ENCODE measurements around the gene GRIN3B.

GRIN3B gene

GRCh38 chr19:1042689-1043511 lies 42.7 kb downstream of the GRIN3B start:
- Mint-ChIP-seq H3K27ac (no peak overlapping the region), H3K27me3 (no peaks in the 10 kb centered on the region), H3K36me3 (ENCODE audit: low read depth) (peaks cover 20% of the 10 kb centered on the region), H3K4me1 (ENCODE audit: low read depth) (peaks cover 42% of the 10 kb centered on the region), H3K4me3 (no peak overlapping the region), H3K9me3 (no peaks in the 10 kb centered on the region)
- DNase-seq = no peak

DNA sequence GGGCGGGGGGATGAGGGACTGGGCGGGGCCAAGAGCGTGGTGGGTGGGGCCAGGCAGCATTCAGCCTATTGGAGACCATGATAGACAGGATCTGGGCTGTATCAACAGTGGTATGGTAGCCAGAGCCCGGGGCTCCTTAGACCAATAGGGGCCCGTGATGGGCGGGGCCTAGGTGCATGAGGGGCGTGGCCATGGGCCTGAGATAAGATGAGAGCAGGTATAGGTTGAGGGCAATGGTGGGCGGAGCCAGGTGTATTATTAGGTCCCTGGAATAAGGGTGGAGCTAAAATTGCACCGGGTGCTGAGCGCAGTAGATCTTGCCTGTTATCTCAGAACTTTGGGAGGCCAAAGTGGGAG lies 45.0 kb downstream of the GRIN3B start:
- no peak overlapping the region for H3K4me3 Mint-ChIP-seq
- H3K27ac Mint-ChIP-seq = no peak overlapping the region
- H3K4me1 Mint-ChIP-seq (ENCODE audit: low read depth) = peaks cover 20% of the 10 kb centered on the region
- H3K36me3 Mint-ChIP-seq (ENCODE audit: low read depth) = peaks cover 7% of the 10 kb centered on the region
- H3K27me3 Mint-ChIP-seq = no peaks in the 10 kb centered on the region
- H3K9me3 Mint-ChIP-seq = no peaks in the 10 kb centered on the region
- peak; percentile 71 for DNase-seq

GRCh38 chr19:1046117-1046626 lies 46.0 kb downstream of the GRIN3B start:
- Mint-ChIP-seq H3K27me3 (no peaks in the 10 kb centered on the region), H3K4me3 (no peak overlapping the region), H3K9me3 (no peaks in the 10 kb centered on the region), H3K27ac (no peak overlapping the region), H3K36me3 (ENCODE audit: low read depth) (peaks cover 7% of the 10 kb centered on the region), H3K4me1 (ENCODE audit: low read depth) (peaks cover 11% of the 10 kb centered on the region)
- DNase-seq = no peak

- Mint-ChIP-seq H3K36me3 (ENCODE audit: low read depth) (peaks cover 7% of the 10 kb centered on the region), H3K4me1 (ENCODE audit: low read depth) (peaks cover 10% of the 10 kb centered on the region), H3K4me3 (no peak overlapping the region), H3K27me3 (no peaks in the 10 kb centered on the region), H3K9me3 (no peaks in the 10 kb centered on the region), H3K27ac (no peak overlapping the region)
- no peak for DNase-seq
These were observed 46.8 kb downstream of the GRIN3B start for GRCh38 chr19:1046836-1047695.

- DNase-seq = no peak
- H3K9me3 Mint-ChIP-seq = no peaks in the 10 kb centered on the region
- H3K27ac Mint-ChIP-seq = no peak overlapping the region
- no peaks in the 10 kb centered on the region for H3K27me3 Mint-ChIP-seq
- peaks cover 7% of the 10 kb centered on the region for H3K4me1 Mint-ChIP-seq (ENCODE audit: low read depth)
- no peak overlapping the region for H3K4me3 Mint-ChIP-seq
- peaks cover 7% of the 10 kb centered on the region for H3K36me3 Mint-ChIP-seq (ENCODE audit: low read depth)
These were observed 47.5 kb downstream of the GRIN3B start for GRCh38 chr19:1047696-1048147.

DNA sequence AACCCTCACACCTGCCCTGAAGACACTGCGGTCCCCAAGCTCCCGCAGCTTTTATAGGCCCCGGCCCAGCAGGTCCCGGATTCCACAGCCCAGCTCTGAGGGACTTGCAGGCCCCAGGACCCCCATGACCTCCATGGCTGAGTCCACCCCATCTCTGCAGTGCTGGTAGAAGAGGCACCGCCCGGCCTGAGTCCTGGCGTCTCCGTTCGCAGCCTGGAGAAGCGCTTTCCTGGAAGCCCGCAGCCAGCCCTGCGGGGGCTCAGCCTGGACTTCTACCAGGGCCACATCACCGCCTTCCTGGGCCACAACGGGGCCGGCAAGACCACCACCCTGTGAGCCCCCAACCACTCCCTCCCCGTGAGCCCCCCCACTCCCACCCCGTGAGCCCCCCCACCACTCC lies 48.9 kb downstream of the GRIN3B start:
- Mint-ChIP-seq H3K27ac (no peak overlapping the region), H3K4me3 (no peak overlapping the region), H3K4me1 (ENCODE audit: low read depth) (peaks cover 8% of the 10 kb centered on the region), H3K27me3 (no peaks in the 10 kb centered on the region), H3K9me3 (no peaks in the 10 kb centered on the region), H3K36me3 (ENCODE audit: low read depth) (peaks cover 7% of the 10 kb centered on the region)
- DNase-seq = no peak

DNA sequence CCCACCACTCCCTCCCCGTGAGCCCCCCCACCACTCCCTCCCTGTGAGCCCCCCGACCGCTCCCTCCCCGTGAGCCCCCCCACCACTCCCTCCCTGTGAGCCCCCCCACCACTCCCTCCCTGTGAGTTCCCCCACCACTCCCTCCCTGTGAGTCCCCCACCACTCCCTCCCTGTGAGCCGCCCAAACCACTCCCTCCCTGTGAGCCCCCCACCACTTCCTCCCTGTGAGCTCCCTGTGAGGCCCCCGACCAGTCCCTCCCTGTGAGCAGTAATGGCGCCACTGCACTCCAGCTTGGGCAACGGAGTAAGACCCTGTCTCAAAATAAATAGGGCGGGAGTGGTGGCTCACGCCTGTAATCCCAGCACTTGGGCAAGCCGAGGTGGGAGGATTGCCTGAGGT lies 49.6 kb downstream of the GRIN3B start:
- H3K9me3 Mint-ChIP-seq = no peaks in the 10 kb centered on the region
- H3K27ac Mint-ChIP-seq = no peak overlapping the region
- no peak overlapping the region for H3K4me3 Mint-ChIP-seq
- DNase-seq = no peak
- H3K27me3 Mint-ChIP-seq = no peaks in the 10 kb centered on the region
- H3K4me1 Mint-ChIP-seq (ENCODE audit: low read depth) = peaks cover 8% of the 10 kb centered on the region
- H3K36me3 Mint-ChIP-seq (ENCODE audit: low read depth) = peaks cover 5% of the 10 kb centered on the region

DNA sequence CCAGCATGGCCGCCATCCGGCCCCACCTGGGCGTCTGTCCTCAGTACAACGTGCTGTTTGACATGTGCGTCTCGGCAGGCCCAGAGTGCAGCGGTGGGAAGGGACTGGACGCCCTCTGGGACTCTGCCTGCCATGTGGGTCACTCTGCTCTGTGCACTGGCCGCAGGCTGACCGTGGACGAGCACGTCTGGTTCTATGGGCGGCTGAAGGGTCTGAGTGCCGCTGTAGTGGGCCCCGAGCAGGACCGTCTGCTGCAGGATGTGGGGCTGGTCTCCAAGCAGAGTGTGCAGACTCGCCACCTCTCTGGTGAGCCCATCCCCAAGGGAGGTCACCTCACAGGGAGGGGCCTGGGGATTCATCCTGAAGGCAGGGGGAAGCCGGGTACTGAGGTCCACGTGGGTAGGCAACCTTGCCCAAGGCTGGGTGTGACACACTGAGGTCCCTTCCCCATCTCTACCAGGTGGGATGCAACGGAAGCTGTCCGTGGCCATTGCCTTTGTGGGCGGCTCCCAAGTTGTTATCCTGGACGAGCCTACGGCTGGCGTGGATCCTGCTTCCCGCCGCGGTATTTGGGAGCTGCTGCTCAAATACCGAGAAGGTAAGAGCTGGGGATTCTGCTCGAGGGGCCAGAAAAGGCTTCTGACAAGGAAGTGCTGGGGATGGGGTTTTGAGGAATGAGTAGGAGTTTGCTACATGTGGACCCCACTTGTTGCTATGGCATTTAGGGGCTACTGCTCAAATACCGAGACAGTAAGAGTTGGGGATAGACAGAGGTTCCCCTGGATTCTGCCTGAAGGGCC lies 51.0 kb downstream of the GRIN3B start:
- Mint-ChIP-seq H3K27ac (peak overlapping the region; percentile 64), H3K4me1 (ENCODE audit: low read depth) (peaks cover 6% of the 10 kb centered on the region), H3K4me3 (no peak overlapping the region), H3K36me3 (ENCODE audit: low read depth) (peaks cover 5% of the 10 kb centered on the region), H3K27me3 (no peaks in the 10 kb centered on the region), H3K9me3 (no peaks in the 10 kb centered on the region)
- DNase-seq = no peak

DNA sequence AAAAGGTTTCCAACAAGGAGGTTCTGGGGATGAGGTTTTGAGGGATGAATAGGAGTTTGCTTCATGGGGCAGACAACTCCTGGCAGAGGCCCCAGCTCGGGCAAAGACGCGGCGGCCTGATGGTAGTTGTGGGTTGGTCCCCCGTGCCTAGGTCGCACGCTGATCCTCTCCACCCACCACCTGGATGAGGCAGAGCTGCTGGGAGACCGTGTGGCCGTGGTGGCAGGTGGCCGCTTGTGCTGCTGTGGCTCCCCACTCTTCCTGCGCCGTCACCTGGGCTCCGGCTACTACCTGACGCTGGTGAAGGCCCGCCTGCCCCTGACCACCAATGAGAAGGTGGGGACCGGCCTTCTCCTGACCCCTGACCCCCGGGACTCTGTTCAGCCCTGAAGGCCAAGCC lies 51.6 kb downstream of the GRIN3B start:
- H3K36me3 Mint-ChIP-seq (ENCODE audit: low read depth) = peaks cover 11% of the 10 kb centered on the region
- peaks cover 6% of the 10 kb centered on the region for H3K4me1 Mint-ChIP-seq (ENCODE audit: low read depth)
- H3K27me3 Mint-ChIP-seq = no peaks in the 10 kb centered on the region
- DNase-seq = no peak
- no peak overlapping the region for H3K4me3 Mint-ChIP-seq
- H3K27ac Mint-ChIP-seq = peak overlapping the region; percentile 64
- no peaks in the 10 kb centered on the region for H3K9me3 Mint-ChIP-seq

GRCh38 chr19:1052349-1052975 lies 52.2 kb downstream of the GRIN3B start:
- no peak for DNase-seq
- Mint-ChIP-seq H3K27me3 (no peaks in the 10 kb centered on the region), H3K27ac (peak overlapping the region; percentile 73), H3K9me3 (no peaks in the 10 kb centered on the region), H3K4me1 (ENCODE audit: low read depth) (peaks cover 9% of the 10 kb centered on the region), H3K4me3 (no peak overlapping the region), H3K36me3 (ENCODE audit: low read depth) (peaks cover 15% of the 10 kb centered on the region)

DNA sequence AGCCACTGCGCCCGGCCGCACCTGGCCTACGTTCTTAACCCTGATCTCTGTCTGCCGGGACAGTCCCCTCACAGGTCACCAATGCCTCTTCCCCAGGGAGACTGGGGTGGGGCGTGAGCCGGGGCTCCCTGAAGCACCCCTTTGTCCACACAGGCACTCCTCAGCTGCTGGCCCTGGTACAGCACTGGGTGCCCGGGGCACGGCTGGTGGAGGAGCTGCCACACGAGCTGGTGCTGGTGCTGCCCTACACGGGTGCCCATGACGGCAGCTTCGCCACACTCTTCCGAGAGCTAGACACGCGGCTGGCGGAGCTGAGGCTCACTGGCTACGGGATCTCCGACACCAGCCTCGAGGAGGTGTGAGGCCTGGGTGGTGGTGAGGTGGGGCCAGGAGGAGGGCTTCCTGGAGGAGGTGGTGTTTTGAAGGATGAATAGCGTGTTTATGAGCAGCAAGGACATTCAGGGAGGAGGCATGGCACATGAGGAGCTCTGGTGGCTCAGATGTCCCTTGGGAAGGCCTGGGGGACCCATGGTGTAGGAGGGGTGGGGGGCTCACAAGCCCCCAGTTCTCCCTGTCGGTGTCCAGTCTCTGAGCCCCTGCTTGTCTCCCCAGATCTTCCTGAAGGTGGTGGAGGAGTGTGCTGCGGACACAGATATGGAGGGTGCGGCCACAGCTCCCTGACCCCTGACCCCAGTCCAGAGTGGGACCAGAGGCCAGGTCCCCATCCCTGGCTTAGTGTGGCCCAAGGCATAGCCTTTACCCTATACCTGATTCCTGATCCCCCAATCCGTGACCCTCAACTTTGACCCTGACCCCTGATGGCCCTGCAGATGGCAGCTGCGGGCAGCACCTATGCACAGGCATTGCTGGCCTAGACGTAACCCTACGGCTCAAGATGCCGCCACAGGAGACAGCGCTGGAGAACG lies 53.2 kb downstream of the GRIN3B start:
- no peaks in the 10 kb centered on the region for H3K27me3 Mint-ChIP-seq
- H3K4me1 Mint-ChIP-seq (ENCODE audit: low read depth) = peaks cover 18% of the 10 kb centered on the region
- no peak overlapping the region for H3K4me3 Mint-ChIP-seq
- peak overlapping the region; percentile 73 for H3K27ac Mint-ChIP-seq
- no peak for DNase-seq
- H3K36me3 Mint-ChIP-seq (ENCODE audit: low read depth) = peaks cover 22% of the 10 kb centered on the region
- no peaks in the 10 kb centered on the region for H3K9me3 Mint-ChIP-seq

GRCh38 chr19:1054102-1055027 lies 54.1 kb downstream of the GRIN3B start:
- H3K36me3 Mint-ChIP-seq (ENCODE audit: low read depth) = peaks cover 21% of the 10 kb centered on the region
- H3K4me3 Mint-ChIP-seq = no peak overlapping the region
- no peaks in the 10 kb centered on the region for H3K9me3 Mint-ChIP-seq
- peaks cover 18% of the 10 kb centered on the region for H3K4me1 Mint-ChIP-seq (ENCODE audit: low read depth)
- H3K27ac Mint-ChIP-seq = no peak overlapping the region
- no peak for DNase-seq
- no peaks in the 10 kb centered on the region for H3K27me3 Mint-ChIP-seq

All from activated T-cell treated with anti-CD3 and anti-CD28 coated beads, Interleukin-2, amount 50 U/mL, for 24 hours (primary cell).